SK-N-SH (cell line): ENCODE measurements around the gene ACSBG1. TPM values are rescaled to one million over a fixed set of nuclear protein-coding genes. Genes with fewer than 3 reads are reported as not detected.

Experiments
- CTCF ChIA-PET: fragments of 300-600, 350-600 bp; formaldehyde crosslinking; extraction: SDS; loops from one replicate; lab custom pipeline; 2021; lab: Yijun Ruan, JAX
- POLR2A ChIA-PET: fragments of 350-600 bp; sonication (Branson Sonifier 250); formaldehyde crosslinking; extraction: SDS; loops from one replicate; lab custom pipeline; 2020; ENCODE audit warnings: antibody characterized with exemption, inconsistent platforms; lab: Yijun Ruan, JAX
- DNase-seq: peaks from one replicate; pipeline ENCODE4 v3.0.0; 2012
- H2AFZ ChIP-seq: fragments of 200-600 bp; sonication (generic); 2 replicates; pipeline ENCODE4 v1.8.1; 2016; ENCODE audit warnings: antibody characterized with exemption, mild to moderate bottlenecking, low read depth
- H3F3A ChIP-seq: fragments of 200-600 bp; sonication (generic); replicated peaks from 2 replicates; pipeline ENCODE3; 2016; ENCODE audit warnings: antibody characterized with exemption, mild to moderate bottlenecking; ENCODE audit not compliant: insufficient read depth
- H3K27ac ChIP-seq, 2 experiments: fragments of 200-500 bp in 1 of 2; fragments of 200-600 bp in 1 of 2; sonication (Bioruptor generic) in 1 of 2; sonication (generic), shearing (Covaris generic) in 1 of 2; 2 replicates each; pipeline versions ENCODE4 v1.5.1 to v1.6.1; 2014 to 2016; ENCODE audit warnings: low read depth in 2 of 2, inconsistent platforms in 1 of 2, low read length in 1 of 2, mild to moderate bottlenecking in 1 of 2, mixed read lengths in 1 of 2
- H3K27me3 ChIP-seq: fragments of 200-600 bp; sonication (generic), shearing (Covaris generic); 2 replicates; pipeline ENCODE4 v1.6.1; 2016; ENCODE audit warnings: mixed run types; ENCODE audit not compliant: insufficient read depth
- H3K36me3 ChIP-seq, 2 experiments: fragments of 200-500 bp in 1 of 2; fragments of 200-600 bp in 1 of 2; sonication (Bioruptor generic) in 1 of 2; sonication (generic) in 1 of 2; replicated peaks in 1 of 2; 2 replicates each; pipeline versions ENCODE3 to v1.5.1; 2014 to 2016; ENCODE audit warnings: low read length in 1 of 2, mild to moderate bottlenecking in 1 of 2; ENCODE audit not compliant: insufficient read depth in 2 of 2, control insufficient read depth in 1 of 2
- H3K4me1 ChIP-seq, 2 experiments: fragments of 200-500 bp in 1 of 2; fragments of 200-600 bp in 1 of 2; sonication (Bioruptor generic) in 1 of 2; sonication (generic), shearing (Covaris generic) in 1 of 2; 2 replicates each; pipeline versions ENCODE4 v1.5.1 to v1.6.1; 2014 to 2016; ENCODE audit warnings: low read depth in 1 of 2, low read length in 1 of 2, mixed run types in 1 of 2; ENCODE audit not compliant: insufficient read depth in 2 of 2, control insufficient read depth in 1 of 2
- H3K4me2 ChIP-seq: fragments of 200-600 bp; sonication (generic), shearing (Covaris generic); 2 replicates; pipeline ENCODE4 v1.6.1; 2017; ENCODE audit warnings: mixed run types
- H3K4me3 ChIP-seq, 2 experiments: fragments of 200-500 bp in 1 of 2; fragments of 200-600 bp in 1 of 2; sonication (Bioruptor generic) in 1 of 2; sonication (generic), shearing (Covaris generic) in 1 of 2; 2 replicates each; pipeline versions ENCODE4 v1.5.1 to v1.8.1; 2014 to 2016; ENCODE audit warnings: low read depth in 2 of 2, inconsistent platforms in 1 of 2, low read length in 1 of 2, mild to moderate bottlenecking in 1 of 2, mixed read lengths in 1 of 2, moderate library complexity in 1 of 2
- H3K79me2 ChIP-seq: fragments of 200-600 bp; sonication (generic); 2 replicates; pipeline ENCODE4 v1.8.1; 2017; ENCODE audit warnings: mild to moderate bottlenecking; ENCODE audit not compliant: insufficient read depth
- H3K9ac ChIP-seq: fragments of 200-600 bp; sonication (generic); 2 replicates; pipeline ENCODE4 v1.6.1; 2017; ENCODE audit warnings: mixed run types
- H3K9me2 ChIP-seq: fragments of 200-600 bp; sonication (generic); 2 replicates; pipeline ENCODE4 v1.6.1; 2017; ENCODE audit warnings: mixed run types
- H3K9me3 ChIP-seq: fragments of 200-600 bp; sonication (generic); 2 replicates; pipeline ENCODE4 v1.6.1; 2017; ENCODE audit warnings: mixed run types, mild to moderate bottlenecking, moderate library complexity
- H4K20me1 ChIP-seq: fragments of 200-600 bp; sonication (generic); 2 replicates; pipeline ENCODE4 v1.6.1; 2017; ENCODE audit warnings: mild to moderate bottlenecking, mixed run types; ENCODE audit not compliant: insufficient read depth
- CTCF ChIP-seq: fragments of 200-600 bp; sonication (generic); IDR thresholded peaks from 2 replicates; pipeline ENCODE4 v1.6.1; 2017; ENCODE audit warnings: antibody characterized with exemption, mild to moderate bottlenecking, moderate library complexity
- ELF1 ChIP-seq: IDR thresholded peaks from 2 replicates; pipeline ENCODE4 v1.4.0; 2012
- EZH2phosphoT487 ChIP-seq: fragments of 200-600 bp; sonication (generic); IDR thresholded peaks from 2 replicates; pipeline ENCODE4 v1.6.1; 2017; ENCODE audit warnings: low read depth, mixed run types, mild to moderate bottlenecking, antibody characterized with exemption, moderate library complexity, borderline replicate concordance
- FOSL2 ChIP-seq: IDR thresholded peaks from 2 replicates; pipeline ENCODE4 v1.4.0; 2012; ENCODE audit warnings: low read depth, mild to moderate bottlenecking, moderate library complexity, borderline replicate concordance
- GATA2 ChIP-seq: sonication (generic); formaldehyde crosslinking; IDR thresholded peaks from 2 replicates; pipeline ENCODE4 v1.5.0; 2020; ENCODE audit warnings: mild to moderate bottlenecking, missing genetic modification reagents
- NFIC ChIP-seq: IDR thresholded peaks from 2 replicates; pipeline ENCODE4 v1.4.0; 2012; ENCODE audit warnings: borderline replicate concordance
- NRF1 ChIP-seq: IDR thresholded peaks from 2 replicates; pipeline ENCODE4 v1.6.1; 2012; ENCODE audit warnings: low read depth, mild to moderate bottlenecking, low read length
- RAD21 ChIP-seq: IDR thresholded peaks from 2 replicates; pipeline ENCODE4 v1.6.1; 2012; ENCODE audit warnings: mild to moderate bottlenecking, low read length
- RCOR1 ChIP-seq: fragments of 150-350 bp; IDR thresholded peaks from 2 replicates; pipeline ENCODE4 v1.6.1; 2017; ENCODE audit warnings: antibody characterized with exemption, low read length
- SIN3A ChIP-seq: IDR thresholded peaks from 2 replicates; pipeline ENCODE4 v1.6.1; 2012; ENCODE audit warnings: low read depth, mild to moderate bottlenecking, low read length, moderate library complexity, borderline replicate concordance
- TAF1 ChIP-seq: IDR thresholded peaks from 2 replicates; pipeline ENCODE4 v1.6.1; 2012; ENCODE audit warnings: low read depth, mild to moderate bottlenecking, low read length, moderate library complexity, borderline replicate concordance
- TCF12 ChIP-seq: IDR thresholded peaks from 2 replicates; pipeline ENCODE4 v1.4.0; 2012
- TEAD4 ChIP-seq: IDR thresholded peaks from 2 replicates; pipeline ENCODE4 v1.4.0; 2012; ENCODE audit warnings: mild to moderate bottlenecking, borderline replicate concordance; ENCODE audit not compliant: insufficient read depth
- USF2 ChIP-seq: fragments of 150-350 bp; IDR thresholded peaks from 2 replicates; pipeline ENCODE4 v1.6.1; 2017; ENCODE audit warnings: antibody characterized with exemption, low read length, low read depth, borderline replicate concordance
- WGBS: methylation state at CpG from one replicate; pipeline ENCODE4 v1.1.6; 2017; ENCODE audit warnings: low lambda C conversion rate; 5-methylcytosine and 5-hydroxymethylcytosine counted together
- polyA plus RNA-seq, 3 experiments: library from polyadenylated mRNA; depleted of rRNA; stranded (reverse); fragments of >200 nt; gene quantifications; 2 replicates each; pipeline ENCODE4 v1.2.3, GENCODE V29; 2012
- TF ChIP-seq, protein P1 (sequence below): IDR thresholded peaks from 2 replicates; pipeline ENCODE4 v1.6.1; 2012; ENCODE audit warnings: mild to moderate bottlenecking, low read depth, low read length, moderate library complexity
- TF ChIP-seq, protein P2 (sequence below): fragments of 150-350 bp; IDR thresholded peaks from 2 replicates; pipeline ENCODE4 v1.6.1; 2016; ENCODE audit warnings: mild to moderate bottlenecking, low read depth, low read length
- TF ChIP-seq, protein P3 (sequence below): IDR thresholded peaks from 2 replicates; pipeline ENCODE4 v1.4.0; 2012; ENCODE audit warnings: low read depth, borderline replicate concordance
- TF ChIP-seq, protein P4 (sequence below): IDR thresholded peaks from 2 replicates; pipeline ENCODE4 v1.4.0; 2012; ENCODE audit warnings: low read depth

The ACSBG1 gene
- polyA plus RNA-seq, 1 of the 3 experiments (the other 2 are of a cell fraction), result under 0.01 TPM

DNA sequence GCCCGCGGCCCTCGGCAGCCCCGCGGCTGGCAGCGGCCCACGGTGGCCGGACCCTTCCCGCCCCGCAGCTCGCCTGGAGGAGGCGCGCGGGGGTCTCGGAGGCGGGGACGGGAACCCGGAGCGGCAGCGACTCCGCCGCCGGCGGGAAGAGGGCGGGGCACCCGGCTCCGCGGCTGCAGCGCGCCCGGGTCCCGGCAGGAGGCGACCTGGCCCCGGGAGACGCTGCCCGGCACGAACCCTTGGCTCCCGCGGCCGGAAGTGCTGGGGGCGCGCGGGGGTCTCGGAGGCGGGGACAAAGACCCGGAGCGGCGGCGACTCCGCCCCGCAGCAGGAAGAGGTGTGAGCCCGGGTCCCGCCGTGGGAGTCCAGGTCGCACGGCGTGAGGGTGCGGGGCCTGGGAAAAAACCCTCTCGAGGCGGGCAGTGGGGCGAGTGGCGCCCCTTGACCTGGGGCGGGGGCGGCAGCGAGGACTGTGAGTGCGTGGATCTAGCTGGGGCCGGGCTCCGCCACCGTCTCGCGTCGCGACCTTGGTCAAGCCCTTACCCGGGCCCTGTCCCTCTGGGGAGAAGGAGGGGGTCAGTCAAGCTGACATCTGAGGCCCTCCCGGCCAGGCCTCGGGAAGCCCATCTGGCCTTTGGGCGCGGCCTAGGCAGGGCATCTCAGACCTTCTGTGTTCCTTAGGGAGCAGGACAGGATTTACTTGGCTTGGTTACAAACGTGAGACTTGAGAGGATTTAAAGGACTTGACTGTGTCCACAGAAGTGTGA is 102.9 kb downstream of the ACSBG1 start, which contains the start of gene CIB2 (continued):
- TF ChIP-seq USF2 (no peak), SIN3A (no peak), TCF12 (no peak)
- TF ChIP-seq, protein P1, sequence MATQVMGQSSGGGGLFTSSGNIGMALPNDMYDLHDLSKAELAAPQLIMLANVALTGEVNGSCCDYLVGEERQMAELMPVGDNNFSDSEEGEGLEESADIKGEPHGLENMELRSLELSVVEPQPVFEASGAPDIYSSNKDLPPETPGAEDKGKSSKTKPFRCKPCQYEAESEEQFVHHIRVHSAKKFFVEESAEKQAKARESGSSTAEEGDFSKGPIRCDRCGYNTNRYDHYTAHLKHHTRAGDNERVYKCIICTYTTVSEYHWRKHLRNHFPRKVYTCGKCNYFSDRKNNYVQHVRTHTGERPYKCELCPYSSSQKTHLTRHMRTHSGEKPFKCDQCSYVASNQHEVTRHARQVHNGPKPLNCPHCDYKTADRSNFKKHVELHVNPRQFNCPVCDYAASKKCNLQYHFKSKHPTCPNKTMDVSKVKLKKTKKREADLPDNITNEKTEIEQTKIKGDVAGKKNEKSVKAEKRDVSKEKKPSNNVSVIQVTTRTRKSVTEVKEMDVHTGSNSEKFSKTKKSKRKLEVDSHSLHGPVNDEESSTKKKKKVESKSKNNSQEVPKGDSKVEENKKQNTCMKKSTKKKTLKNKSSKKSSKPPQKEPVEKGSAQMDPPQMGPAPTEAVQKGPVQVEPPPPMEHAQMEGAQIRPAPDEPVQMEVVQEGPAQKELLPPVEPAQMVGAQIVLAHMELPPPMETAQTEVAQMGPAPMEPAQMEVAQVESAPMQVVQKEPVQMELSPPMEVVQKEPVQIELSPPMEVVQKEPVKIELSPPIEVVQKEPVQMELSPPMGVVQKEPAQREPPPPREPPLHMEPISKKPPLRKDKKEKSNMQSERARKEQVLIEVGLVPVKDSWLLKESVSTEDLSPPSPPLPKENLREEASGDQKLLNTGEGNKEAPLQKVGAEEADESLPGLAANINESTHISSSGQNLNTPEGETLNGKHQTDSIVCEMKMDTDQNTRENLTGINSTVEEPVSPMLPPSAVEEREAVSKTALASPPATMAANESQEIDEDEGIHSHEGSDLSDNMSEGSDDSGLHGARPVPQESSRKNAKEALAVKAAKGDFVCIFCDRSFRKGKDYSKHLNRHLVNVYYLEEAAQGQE, result no peak
- TF ChIP-seq, protein P2, sequence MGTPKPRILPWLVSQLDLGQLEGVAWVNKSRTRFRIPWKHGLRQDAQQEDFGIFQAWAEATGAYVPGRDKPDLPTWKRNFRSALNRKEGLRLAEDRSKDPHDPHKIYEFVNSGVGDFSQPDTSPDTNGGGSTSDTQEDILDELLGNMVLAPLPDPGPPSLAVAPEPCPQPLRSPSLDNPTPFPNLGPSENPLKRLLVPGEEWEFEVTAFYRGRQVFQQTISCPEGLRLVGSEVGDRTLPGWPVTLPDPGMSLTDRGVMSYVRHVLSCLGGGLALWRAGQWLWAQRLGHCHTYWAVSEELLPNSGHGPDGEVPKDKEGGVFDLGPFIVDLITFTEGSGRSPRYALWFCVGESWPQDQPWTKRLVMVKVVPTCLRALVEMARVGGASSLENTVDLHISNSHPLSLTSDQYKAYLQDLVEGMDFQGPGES, result no peak

DNA sequence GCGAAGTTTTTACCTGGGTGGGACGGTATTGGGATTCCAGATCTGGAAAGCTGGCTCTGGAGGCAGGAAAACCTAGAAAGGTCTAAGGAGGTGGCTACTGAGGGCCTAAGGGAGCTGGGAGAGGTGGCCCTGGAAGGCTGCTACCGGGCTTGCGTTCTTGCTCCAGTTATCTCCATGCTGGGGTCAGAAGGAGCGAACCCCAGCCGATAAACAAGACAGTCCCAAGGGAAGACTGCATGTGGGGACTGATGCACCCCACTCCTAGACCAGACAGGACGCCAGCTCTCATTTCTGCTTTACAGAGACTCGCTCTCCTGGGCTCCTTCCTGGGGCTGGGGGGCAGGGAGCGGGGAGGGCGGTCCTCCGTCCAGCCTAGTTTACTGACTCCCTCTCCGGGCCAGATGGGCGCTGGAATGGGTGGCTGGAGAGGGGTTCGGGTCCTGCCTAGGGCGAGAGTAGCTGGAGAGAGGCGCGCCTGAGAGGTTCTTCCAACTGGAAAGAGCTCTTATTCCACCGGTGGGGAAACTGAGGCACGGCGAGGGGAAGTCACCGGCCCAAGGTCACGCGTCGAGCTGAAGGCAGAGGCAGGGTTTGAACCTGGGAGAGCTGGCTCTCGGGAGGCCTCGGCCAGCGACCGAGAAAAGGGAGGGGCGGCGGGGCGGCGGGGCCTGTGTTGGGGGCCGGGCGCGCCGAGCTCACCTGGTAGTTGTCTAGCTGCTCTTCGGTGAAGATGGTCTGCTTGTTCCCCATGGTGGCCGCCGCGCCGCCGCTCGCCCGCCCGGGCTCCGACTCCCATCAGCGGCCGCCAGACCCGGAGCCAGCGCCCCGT is 103.7 kb downstream of the ACSBG1 start:
- Histone ChIP-seq H2AFZ (peak overlapping the region; percentile 63; the same call in 1 of the 2 replicates), H3K9me2 (no peaks in the 10 kb centered on the region), H3K9ac (peak overlapping the region; percentile 36; the same call in 1 of the 2 replicates), H3K4me2 (peak overlapping the region; percentile 81), H3K27me3 (no peaks in the 10 kb centered on the region), H3K79me2 (no peaks in the 10 kb centered on the region), H3K4me1 (peaks cover 0 to 7% of the 10 kb centered on the region in 2 experiments; a peak in 1 of 4 replicates), H3K36me3 (no peaks in the 10 kb centered on the region), H3K4me3 (peak overlapping the region; percentile 68 to 81), H3K27ac (peak overlapping the region in 1 of 2 experiments; percentile 29; a peak in 2 of 4 replicates), H3K9me3 (no peaks in the 10 kb centered on the region), H3F3A (peaks cover 6% of the 10 kb centered on the region), H4K20me1 (no peaks in the 10 kb centered on the region)
- ChIA-PET POLR2A (interaction anchor here (0.6 to 2.0 kb wide), 3 partner anchors 19 to 816 kb away, joined by 3 to 9 read pairs (median 6); partner anchors contain the start of gene IDH3A), CTCF (interaction anchor here (0.6 to 8.4 kb wide), 20 partner anchors 9 to 196 kb away, joined by 3 to 72 read pairs (median 4); partner anchors contain the start of genes IDH3A and SKIC8)
- WGBS, result 38% methylated on average over 29 of the region's 51 CpGs
- DNase-seq, result peak; percentile 47
- TF ChIP-seq CTCF (no peak), GATA2 (CRISPR knock-in tag) (no peak), FOSL2 (no peak), RCOR1 (no peak), RAD21 (no peak), EZH2phosphoT487 (no peak), ELF1 (no peak), TEAD4 (no peak), NFIC (no peak), TAF1 (no peak), NRF1 (no peak)
- TF ChIP-seq, protein P3, sequence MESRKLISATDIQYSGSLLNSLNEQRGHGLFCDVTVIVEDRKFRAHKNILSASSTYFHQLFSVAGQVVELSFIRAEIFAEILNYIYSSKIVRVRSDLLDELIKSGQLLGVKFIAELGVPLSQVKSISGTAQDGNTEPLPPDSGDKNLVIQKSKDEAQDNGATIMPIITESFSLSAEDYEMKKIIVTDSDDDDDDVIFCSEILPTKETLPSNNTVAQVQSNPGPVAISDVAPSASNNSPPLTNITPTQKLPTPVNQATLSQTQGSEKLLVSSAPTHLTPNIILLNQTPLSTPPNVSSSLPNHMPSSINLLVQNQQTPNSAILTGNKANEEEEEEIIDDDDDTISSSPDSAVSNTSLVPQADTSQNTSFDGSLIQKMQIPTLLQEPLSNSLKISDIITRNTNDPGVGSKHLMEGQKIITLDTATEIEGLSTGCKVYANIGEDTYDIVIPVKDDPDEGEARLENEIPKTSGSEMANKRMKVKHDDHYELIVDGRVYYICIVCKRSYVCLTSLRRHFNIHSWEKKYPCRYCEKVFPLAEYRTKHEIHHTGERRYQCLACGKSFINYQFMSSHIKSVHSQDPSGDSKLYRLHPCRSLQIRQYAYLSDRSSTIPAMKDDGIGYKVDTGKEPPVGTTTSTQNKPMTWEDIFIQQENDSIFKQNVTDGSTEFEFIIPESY, result no peak
- TF ChIP-seq, protein P4, sequence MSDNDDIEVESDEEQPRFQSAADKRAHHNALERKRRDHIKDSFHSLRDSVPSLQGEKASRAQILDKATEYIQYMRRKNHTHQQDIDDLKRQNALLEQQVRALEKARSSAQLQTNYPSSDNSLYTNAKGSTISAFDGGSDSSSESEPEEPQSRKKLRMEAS, result no peak
